CD8-positive, alpha-beta memory T cell (primary cell): Measurements from ENCODE around the gene IFIT1B. TPM values are rescaled to one million over a fixed set of nuclear protein-coding genes. Genes with fewer than 3 reads are reported as not detected.
"Not testable (repeated sequence)": the region's sequence is repeated elsewhere in the genome, so short reads cannot be mapped to it uniquely, and the experiment has no call there.

Experiments
- CTCF ChIA-PET: fragments of 350-600 bp; sonication (Branson Sonifier 250); formaldehyde crosslinking; loops from one replicate; lab custom pipeline; 2021; ENCODE audit warnings: antibody characterized with exemption; lab: Charles Lee
- POLR2A ChIA-PET: fragments of 350-600 bp; sonication (Branson Sonifier 250); formaldehyde crosslinking; loops from one replicate; lab custom pipeline; 2021; ENCODE audit warnings: antibody characterized with exemption; lab: Charles Lee
- DNase-seq, 5 donors: peaks; one replicate each; pipeline versions ENCODE4 v3.0.0 to v3.0.0-alpha.2; 2020 to 2022; ENCODE audit warnings: mixed read lengths in 1 of 5
- H3K27ac ChIP-seq: one replicate; pipeline ENCODE4 v1.7.0; 2013; ENCODE audit warnings: low read depth, mild to moderate bottlenecking, low read length, moderate library complexity
- H3K27me3 ChIP-seq: 2 replicates; pipeline ENCODE4 v1.7.0; 2013; ENCODE audit warnings: low read length, mild to moderate bottlenecking; ENCODE audit not compliant: insufficient read depth, poor library complexity, severe bottlenecking
- H3K36me3 ChIP-seq: 2 replicates; pipeline ENCODE4 v1.7.0; 2013; ENCODE audit warnings: mild to moderate bottlenecking, low read length, moderate library complexity; ENCODE audit not compliant: insufficient read depth
- H3K4me1 ChIP-seq: 2 replicates; pipeline ENCODE4 v1.7.0; 2013; ENCODE audit warnings: mild to moderate bottlenecking, low read length, moderate library complexity; ENCODE audit not compliant: insufficient read depth
- H3K4me3 ChIP-seq: 2 replicates; pipeline ENCODE4 v1.7.0; 2013; ENCODE audit warnings: mild to moderate bottlenecking, low read length
- H3K9me3 ChIP-seq: 2 replicates; pipeline ENCODE4 v1.7.0; 2013; ENCODE audit warnings: mild to moderate bottlenecking, low read length
- H3K27ac Mint-ChIP-seq, 8 donors: one replicate each; pipeline ENCODE4 v1.8.0; 2020 to 2021; ENCODE audit warnings: mixed read lengths in 8 of 8, mild to moderate bottlenecking in 6 of 8, inconsistent platforms in 3 of 8, moderate library complexity in 3 of 8
- H3K27me3 Mint-ChIP-seq, 2 donors: one replicate each; pipeline ENCODE4 v1.8.0; 2020 to 2021; ENCODE audit warnings: mixed read lengths in 2 of 2, mild to moderate bottlenecking in 1 of 2, moderate library complexity in 1 of 2
- H3K36me3 Mint-ChIP-seq, 3 donors: one replicate each; pipeline ENCODE4 v1.8.0; 2020 to 2021; ENCODE audit warnings: mixed read lengths in 3 of 3, inconsistent platforms in 1 of 3, mild to moderate bottlenecking in 1 of 3
- H3K4me1 Mint-ChIP-seq, 3 donors: one replicate each; pipeline ENCODE4 v1.8.0; 2020 to 2021; ENCODE audit warnings: mixed read lengths in 3 of 3, inconsistent platforms in 1 of 3, mild to moderate bottlenecking in 1 of 3
- H3K4me3 Mint-ChIP-seq, 7 donors: one replicate each; pipeline ENCODE4 v1.8.0; 2020 to 2021; ENCODE audit warnings: mixed read lengths in 7 of 7, mild to moderate bottlenecking in 6 of 7, moderate library complexity in 4 of 7, inconsistent platforms in 2 of 7
- H3K9me3 Mint-ChIP-seq, 5 donors: one replicate each; pipeline ENCODE4 v1.8.0; 2020 to 2022; ENCODE audit warnings: mixed read lengths in 5 of 5, mild to moderate bottlenecking in 3 of 5, moderate library complexity in 2 of 5, inconsistent platforms in 1 of 5
- polyA plus RNA-seq: library from polyadenylated mRNA; unstranded; fragments of 300-500 nt; fragmentation: Illumina TruSeq; gene quantifications from one replicate; pipeline ENCODE4 v1.2.3, GENCODE V29; 2021
- total RNA-seq, 2 experiments: library from RNA; stranded (reverse); gene quantifications; one replicate each; pipeline ENCODE4 v1.2.3, GENCODE V29; 2021

IFIT1B gene
- total and polyA plus RNA-seq, 3 experiments from 2014 or later = 0.14 TPM; not detected in 2

GRCh38 chr10:89390476-89391225, 12.8 kb downstream of the IFIT1B start:
- H3K4me3 Mint-ChIP-seq = peak overlapping the region in 6 of 7 donors; percentile 2 to 64 (median 28)
- H3K4me3 ChIP-seq = no peak overlapping the region
- H3K27me3 ChIP-seq = no peaks in the 10 kb centered on the region
- H3K36me3 ChIP-seq = no peaks in the 10 kb centered on the region
- peak overlapping the region in 3 of 8 donors; percentile 19 to 91 (median 20) for H3K27ac Mint-ChIP-seq
- no peak for DNase-seq
- H3K4me1 Mint-ChIP-seq = peaks cover 22 to 38% (median 35%) of the 10 kb centered on the region in 3 donors
- H3K9me3 Mint-ChIP-seq = no peaks in the 10 kb centered on the region
- peaks cover 0 to 3% (median 0%) of the 10 kb centered on the region in 3 donors for H3K36me3 Mint-ChIP-seq
- POLR2A ChIA-PET = interaction anchor here (2.3 kb wide), 1 partner anchor 24 kb away, joined by 30 read pairs; the partner anchor contains the start of gene IFIT5
- no peak overlapping the region for H3K27ac ChIP-seq
- peaks cover 0 to 1% of the 10 kb centered on the region in 2 donors for H3K27me3 Mint-ChIP-seq
- CTCF ChIA-PET = no interaction called here
- no peaks in the 10 kb centered on the region for H3K9me3 ChIP-seq
- H3K4me1 ChIP-seq = peaks cover 25% of the 10 kb centered on the region

DNA sequence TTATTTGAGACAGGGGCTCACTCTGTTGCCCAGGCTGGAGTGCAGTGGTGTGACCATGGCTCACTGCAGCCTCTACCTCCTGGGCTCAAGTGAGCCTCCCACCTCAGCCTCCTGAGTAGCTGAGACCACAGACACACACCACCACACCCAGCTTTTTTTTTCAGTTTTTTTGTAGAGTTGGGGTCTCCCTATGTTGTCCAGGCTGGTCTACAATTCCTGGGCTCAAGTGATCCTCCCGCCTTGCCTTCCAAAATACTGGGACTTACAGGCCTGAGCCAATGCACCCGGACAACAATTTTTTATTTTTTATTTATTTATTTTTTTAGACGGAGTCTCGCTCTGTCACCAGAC, 13.3 kb downstream of the IFIT1B start:
- H3K27ac ChIP-seq, H3K36me3 Mint-ChIP-seq, CTCF ChIA-PET, H3K27me3 ChIP-seq, H3K27me3 Mint-ChIP-seq, H3K9me3 ChIP-seq, H3K36me3 ChIP-seq, H3K4me3 ChIP-seq, DNase-seq, H3K9me3 Mint-ChIP-seq: not testable (repeated sequence)
- H3K4me1 ChIP-seq = peaks cover 26% of the 10 kb centered on the region
- Mint-ChIP-seq H3K4me3 (peak overlapping the region in 3 of 7 donors; percentile 23 to 76 (median 64)), H3K4me1 (peaks cover 22 to 42% (median 35%) of the 10 kb centered on the region in 3 donors), H3K27ac (peak overlapping the region in 4 of 8 donors; percentile 20 to 91 (median 41))
- POLR2A ChIA-PET = interaction anchor here (2.3 kb wide), 1 partner anchor 23 kb away, joined by 30 read pairs; the partner anchor contains the start of gene IFIT5

- no peaks in the 10 kb centered on the region for H3K27me3 ChIP-seq
- H3K9me3 ChIP-seq = no peaks in the 10 kb centered on the region
- peaks cover 26% of the 10 kb centered on the region for H3K4me1 ChIP-seq
- peak within 1 kb of the TSS; percentile 83 to 95 (median 94) for H3K4me3 Mint-ChIP-seq
- H3K27ac Mint-ChIP-seq = peak within 1 kb of the TSS; percentile 81 to 97 (median 92)
- H3K4me1 Mint-ChIP-seq = peaks cover 23 to 43% (median 35%) of the 10 kb centered on the region in 3 donors
- H3K36me3 Mint-ChIP-seq = peaks cover 0 to 5% (median 3%) of the 10 kb centered on the region in 3 donors
- H3K36me3 ChIP-seq = no peaks in the 10 kb centered on the region
- H3K9me3 Mint-ChIP-seq = no peaks in the 10 kb centered on the region
- H3K27ac ChIP-seq = peak within 1 kb of the TSS; percentile 68
- POLR2A ChIA-PET = interaction anchor here (0.6 to 2.3 kb wide), 5 partner anchors 13 to 391 kb away, joined by 4 to 30 read pairs (median 5); partner anchors contain the start of genes IFIT2, IFIT5 and LIPA
- CTCF ChIA-PET = interaction anchor here (0.6 to 1.2 kb wide), 4 partner anchors 13 to 60 kb away, joined by 3 read pairs; partner anchors contain the start of gene IFIT5
- H3K4me3 ChIP-seq = peak within 1 kb of the TSS; percentile 89
- DNase-seq = peak; percentile 10 to 76 (median 72)
- H3K27me3 Mint-ChIP-seq = peaks cover 0 to 1% of the 10 kb centered on the region in 2 donors
Measured at GRCh38 chr10:89391907-89392756, 14.3 kb downstream of the IFIT1B start, which contains the start of gene IFIT1. Gene IFIT1 (plus strand): TSS chr10:89392623. CDS start chr10:89392713, 90 bp downstream.

- Histone ChIP-seq H3K27ac (peak overlapping the region; percentile 68), H3K4me3 (peak overlapping the region; percentile 89), H3K9me3 (no peaks in the 10 kb centered on the region), H3K36me3 (no peaks in the 10 kb centered on the region), H3K27me3 (no peaks in the 10 kb centered on the region), H3K4me1 (peaks cover 26% of the 10 kb centered on the region)
- Mint-ChIP-seq H3K4me3 (peak overlapping the region; percentile 83 to 95 (median 94)), H3K4me1 (peaks cover 23 to 43% (median 37%) of the 10 kb centered on the region in 3 donors), H3K36me3 (peaks cover 0 to 5% (median 3%) of the 10 kb centered on the region in 3 donors), H3K9me3 (no peaks in the 10 kb centered on the region), H3K27ac (peak overlapping the region; percentile 81 to 97 (median 92)), H3K27me3 (no peaks in the 10 kb centered on the region)
- CTCF ChIA-PET = interaction anchor here (0.6 to 1.5 kb wide), 6 partner anchors 9 to 61 kb away, joined by 3 to 4 read pairs (median 3); partner anchors contain the start of gene IFIT5
- no peak for DNase-seq
- POLR2A ChIA-PET = interaction anchor here (0.6 to 2.3 kb wide), 4 partner anchors 21 to 391 kb away, joined by 4 to 30 read pairs (median 6); partner anchors contain the start of genes IFIT2, IFIT5 and LIPA
Measured at GRCh38 chr10:89392974-89393373, 15.1 kb downstream of the IFIT1B start.

DNA sequence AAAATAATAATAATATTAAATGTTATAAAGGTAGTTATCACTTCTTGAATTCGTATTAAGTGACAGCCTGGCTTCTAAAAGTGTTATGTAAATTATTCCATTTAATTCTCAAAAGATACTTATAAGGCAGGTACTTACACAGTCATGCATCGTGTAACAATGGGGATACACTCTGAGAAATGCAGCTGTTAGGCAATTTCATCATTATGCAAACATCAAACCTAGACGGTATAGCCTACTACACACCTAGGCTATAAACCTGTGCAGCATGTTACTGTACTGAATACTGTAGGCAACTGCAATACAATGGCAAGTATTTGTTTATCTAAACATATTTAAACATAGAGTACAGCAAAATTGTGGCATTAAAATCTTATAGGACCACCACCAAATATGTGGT, 16.0 kb downstream of the IFIT1B start:
- POLR2A ChIA-PET = no interaction called here
- Histone ChIP-seq H3K9me3 (no peaks in the 10 kb centered on the region), H3K27ac (no peak overlapping the region), H3K4me1 (peaks cover 26% of the 10 kb centered on the region), H3K4me3 (no peak overlapping the region), H3K27me3 (no peaks in the 10 kb centered on the region), H3K36me3 (no peaks in the 10 kb centered on the region)
- Mint-ChIP-seq H3K4me3 (peak overlapping the region in 2 of 7 donors; percentile 83 to 89), H3K9me3 (no peaks in the 10 kb centered on the region), H3K27ac (peak overlapping the region in 2 of 8 donors; percentile 42 to 81), H3K4me1 (peaks cover 23 to 50% (median 39%) of the 10 kb centered on the region in 3 donors), H3K36me3 (peaks cover 0 to 5% (median 3%) of the 10 kb centered on the region in 3 donors), H3K27me3 (no peaks in the 10 kb centered on the region)
- CTCF ChIA-PET = interaction anchor here (1.5 kb wide), 1 partner anchor 26 kb away, joined by 4 read pairs; no protein-coding TSS in a partner anchor
- no peak for DNase-seq

DNA sequence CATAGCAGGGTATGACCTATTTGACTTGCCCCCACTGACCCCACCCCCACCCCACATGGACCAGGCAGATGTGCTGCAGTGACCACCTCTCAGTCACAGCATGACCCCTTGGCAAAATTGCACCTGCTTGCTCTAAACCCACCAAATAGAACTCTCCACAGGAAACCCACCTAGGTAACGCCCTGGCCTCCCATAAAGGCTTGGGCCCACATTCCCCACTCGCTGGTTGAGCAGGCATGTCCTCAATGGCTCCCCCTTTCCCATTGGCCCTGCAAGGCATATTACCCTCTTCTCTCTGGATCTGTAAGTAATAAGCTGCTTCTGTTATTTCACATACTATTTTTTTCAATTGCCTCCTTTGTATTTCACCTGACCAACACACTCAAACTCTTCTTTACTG, 17.3 kb downstream of the IFIT1B start:
- POLR2A ChIA-PET = no interaction called here
- Mint-ChIP-seq H3K36me3 (peaks cover 3 to 5% (median 4%) of the 10 kb centered on the region in 3 donors), H3K9me3 (no peaks in the 10 kb centered on the region)

GRCh38 chr10:89398003-89398749, 20.3 kb downstream of the IFIT1B start:
- Histone ChIP-seq H3K27me3 (no peaks in the 10 kb centered on the region), H3K36me3 (peaks cover 3% of the 10 kb centered on the region), H3K9me3 (no peaks in the 10 kb centered on the region), H3K4me1 (peaks cover 18% of the 10 kb centered on the region), H3K4me3 (no peak overlapping the region), H3K27ac (no peak overlapping the region)
- Mint-ChIP-seq H3K9me3 (no peaks in the 10 kb centered on the region), H3K4me3 (no peak overlapping the region), H3K27me3 (peaks cover 0 to 2% of the 10 kb centered on the region in 2 donors), H3K27ac (peak overlapping the region in 2 of 8 donors; percentile 23 to 71), H3K36me3 (peaks cover 5 to 10% (median 9%) of the 10 kb centered on the region in 3 donors), H3K4me1 (peaks cover 15 to 38% (median 23%) of the 10 kb centered on the region in 3 donors)
- POLR2A ChIA-PET = no interaction called here
- CTCF ChIA-PET = no interaction called here
- DNase-seq = no peak

More for the DNA sequence above, 17.3 kb downstream of the IFIT1B start:
- H3K36me3 ChIP-seq = no peaks in the 10 kb centered on the region
- H3K4me3 Mint-ChIP-seq = peak overlapping the region in 3 of 7 donors; percentile 6 to 64 (median 8)
- peaks cover 26% of the 10 kb centered on the region for H3K4me1 ChIP-seq
- no peak overlapping the region for H3K27ac ChIP-seq
- DNase-seq = no peak
- H3K27ac Mint-ChIP-seq = peak overlapping the region in 3 of 8 donors; percentile 7 to 49 (median 9)
- no peaks in the 10 kb centered on the region for H3K27me3 Mint-ChIP-seq
- no peaks in the 10 kb centered on the region for H3K9me3 ChIP-seq
- CTCF ChIA-PET = no interaction called here
- H3K4me3 ChIP-seq = no peak overlapping the region
- no peaks in the 10 kb centered on the region for H3K27me3 ChIP-seq
- H3K4me1 Mint-ChIP-seq = peaks cover 24 to 53% (median 39%) of the 10 kb centered on the region in 3 donors
